IMR-90 (cell line): ENCODE measurements around the gene TBCD. TPM values are rescaled to one million over a fixed set of nuclear protein-coding genes. Genes with fewer than 3 reads are reported as not detected.

Experiments used
- ATAC-seq: fragments of 200-7000 bp; cut with Tn5 transposase; 2 replicates; pipeline ENCODE4 v1.9.1; 2020; ENCODE audit warnings: low read depth, mild to moderate bottlenecking, moderate library complexity
- BruUV-seq: library from RNA; stranded (reverse); fragments of 400-500 nt; replicated peaks from 2 replicates; lab custom pipeline; 2021; lab: Mats Ljungman, UMichigan
- CTCF ChIA-PET: fragments of 300-600 bp; formaldehyde crosslinking; extraction: SDS; loops from one replicate; lab custom pipeline; 2021; ENCODE audit warnings: antibody characterized with exemption; lab: Yijun Ruan, JAX
- POLR2A ChIA-PET: fragments of 300-600 bp; sonication (Branson Sonifier 250); formaldehyde crosslinking; loops from one replicate; lab custom pipeline; 2022; ENCODE audit warnings: antibody characterized with exemption; ENCODE audit not compliant: unreplicated experiment; lab: Charles Lee
- DNase-seq: peaks from one replicate; pipeline ENCODE4 v3.0.0; 2013
- H2AFZ ChIP-seq: replicated peaks from 2 replicates; pipeline ENCODE3; 2013; ENCODE audit warnings: low read length, mild to moderate bottlenecking; ENCODE audit not compliant: poor library complexity
- H2AK5ac ChIP-seq: 2 replicates; pipeline ENCODE4 v1.6.1; 2013; ENCODE audit warnings: low read depth, low read length, inconsistent platforms
- H2AK9ac ChIP-seq: replicated peaks from 2 replicates; pipeline ENCODE3; 2013; ENCODE audit warnings: mild to moderate bottlenecking, low read depth, low read length, moderate library complexity; ENCODE audit not compliant: poor library complexity
- H2BK120ac ChIP-seq: 2 replicates; pipeline ENCODE4 v1.6.1; 2013; ENCODE audit warnings: low read depth, low read length, inconsistent platforms
- H2BK15ac ChIP-seq: 3 replicates; pipeline ENCODE4 v1.6.1; 2013; ENCODE audit warnings: low read depth, low read length, inconsistent platforms
- H2BK20ac ChIP-seq: 2 replicates; pipeline ENCODE4 v1.6.1; 2013; ENCODE audit warnings: low read depth, mild to moderate bottlenecking, inconsistent platforms, low read length, moderate library complexity
- H2BK5ac ChIP-seq: 2 replicates; pipeline ENCODE4 v1.6.1; 2013; ENCODE audit warnings: mild to moderate bottlenecking, low read depth, low read length, inconsistent platforms; ENCODE audit not compliant: poor library complexity, severe bottlenecking
- H3K14ac ChIP-seq: replicated peaks from 2 replicates; pipeline ENCODE4 v1.6.1; 2013; ENCODE audit warnings: low read depth, low read length, inconsistent platforms
- H3K18ac ChIP-seq: 2 replicates; pipeline ENCODE4 v1.6.1; 2013; ENCODE audit warnings: low read depth, low read length, control low read depth
- H3K23ac ChIP-seq: 2 replicates; pipeline ENCODE4 v1.6.1; 2013; ENCODE audit warnings: low read depth, low read length, inconsistent platforms
- H3K27ac ChIP-seq: 2 replicates; pipeline ENCODE4 v1.5.1; 2013; ENCODE audit warnings: mild to moderate bottlenecking, control low read depth, low read length; ENCODE audit not compliant: insufficient read depth
- H3K27me3 ChIP-seq: 2 replicates; pipeline ENCODE4 v1.6.1; 2013; ENCODE audit warnings: low read length; ENCODE audit not compliant: control insufficient read depth, insufficient read depth
- H3K36me3 ChIP-seq: 2 replicates; pipeline ENCODE4 v1.6.1; 2013; ENCODE audit warnings: low read length, mixed read lengths; ENCODE audit not compliant: control insufficient read depth, insufficient read depth
- H3K4ac ChIP-seq: 2 replicates; pipeline ENCODE4 v1.6.1; 2013; ENCODE audit warnings: low read depth, low read length, inconsistent platforms
- H3K4me1 ChIP-seq: 2 replicates; pipeline ENCODE4 v1.6.1; 2013; ENCODE audit warnings: low read length, mixed read lengths; ENCODE audit not compliant: control insufficient read depth, insufficient read depth
- H3K4me2 ChIP-seq: 2 replicates; pipeline ENCODE4 v1.6.1; 2013; ENCODE audit warnings: low read depth, mild to moderate bottlenecking, control low read depth, low read length, moderate library complexity
- H3K4me3 ChIP-seq: 2 replicates; pipeline ENCODE4 v1.5.1; 2013; ENCODE audit warnings: low read depth, mild to moderate bottlenecking, control low read depth, low read length, moderate library complexity; ENCODE audit not compliant: insufficient read depth
- H3K56ac ChIP-seq: 2 replicates; pipeline ENCODE4 v1.6.1; 2013; ENCODE audit warnings: low read length, inconsistent platforms; ENCODE audit not compliant: insufficient read depth; ENCODE audit errors: extremely low read depth
- H3K79me1 ChIP-seq, 2 experiments: 2 replicates each; pipeline ENCODE4 v1.6.1; 2013; ENCODE audit warnings: low read length in 2 of 2, inconsistent platforms in 1 of 2, low read depth in 1 of 2
- H3K9ac ChIP-seq: 2 replicates; pipeline ENCODE4 v1.6.1; 2013; ENCODE audit warnings: low read depth, low read length, control low read depth
- H3K9me1 ChIP-seq: 2 replicates; pipeline ENCODE4 v1.6.1; 2013; ENCODE audit warnings: low read length, inconsistent platforms; ENCODE audit not compliant: insufficient read depth
- H3K9me3 ChIP-seq: 2 replicates; pipeline ENCODE4 v1.6.1; 2013; ENCODE audit warnings: low read length; ENCODE audit not compliant: control insufficient read depth, insufficient read depth
- H4K20me1 ChIP-seq: 2 replicates; pipeline ENCODE4 v1.6.1; 2013; ENCODE audit warnings: low read length, inconsistent platforms; ENCODE audit not compliant: insufficient read depth
- H4K5ac ChIP-seq: 2 replicates; pipeline ENCODE4 v1.6.1; 2013; ENCODE audit warnings: mild to moderate bottlenecking, low read depth, low read length, control low read depth
- H4K8ac ChIP-seq, 2 experiments: 2 replicates each; pipeline ENCODE4 v1.6.1; 2013; ENCODE audit warnings: low read depth in 2 of 2, low read length in 2 of 2, control low read depth in 1 of 2, inconsistent platforms in 1 of 2
- H4K91ac ChIP-seq: 2 replicates; pipeline ENCODE4 v1.6.1; 2013; ENCODE audit warnings: low read depth, low read length, inconsistent platforms; ENCODE audit not compliant: insufficient read depth
- BHLHE40 ChIP-seq: fragments of 150-350 bp; IDR thresholded peaks from 2 replicates; pipeline ENCODE4 v1.6.1; 2016; ENCODE audit warnings: mild to moderate bottlenecking, low read depth, low read length
- CEBPB ChIP-seq: IDR thresholded peaks from 2 replicates; pipeline ENCODE4 v1.6.1; 2012; ENCODE audit warnings: low read depth, low read length, improper control_type of control experiment
- CHD1 ChIP-seq: IDR thresholded peaks from 2 replicates; pipeline ENCODE4 v1.6.1; 2012; ENCODE audit warnings: low read depth, low read length, improper control_type of control experiment
- CTCF ChIP-seq: conservative IDR thresholded peaks from 2 replicates; pipeline ENCODE4 v1.5.1; 2012; ENCODE audit warnings: mild to moderate bottlenecking, low read depth, low read length, improper control_type of control experiment
- ELK1 ChIP-seq: fragments of 150-350 bp; IDR thresholded peaks from 2 replicates; pipeline ENCODE4 v1.6.1; 2016; ENCODE audit warnings: low read depth, mild to moderate bottlenecking, low read length, moderate library complexity, borderline replicate concordance
- FOS ChIP-seq: fragments of 150-350 bp; IDR thresholded peaks from 2 replicates; pipeline ENCODE4 v1.6.1; 2016; ENCODE audit warnings: low read depth, low read length
- MAFK ChIP-seq: IDR thresholded peaks from 2 replicates; pipeline ENCODE4 v1.6.1; 2012; ENCODE audit warnings: low read depth, low read length, improper control_type of control experiment
- MAZ ChIP-seq: IDR thresholded peaks from 2 replicates; pipeline ENCODE4 v1.6.1; 2012; ENCODE audit warnings: low read depth, mild to moderate bottlenecking, low read length, improper control_type of control experiment, moderate library complexity, borderline replicate concordance
- MXI1 ChIP-seq: IDR thresholded peaks from 2 replicates; pipeline ENCODE4 v1.6.1; 2012; ENCODE audit warnings: low read depth, mild to moderate bottlenecking, low read length, moderate library complexity, borderline replicate concordance
- NFE2L2 ChIP-seq: fragments of 150-350 bp; IDR thresholded peaks from 2 replicates; pipeline ENCODE4 v1.6.1; 2016; ENCODE audit warnings: low read depth, mild to moderate bottlenecking, low read length
- POLR2A ChIP-seq: IDR thresholded peaks from 2 replicates; pipeline ENCODE4 v1.6.1; 2012; ENCODE audit warnings: mild to moderate bottlenecking, low read depth, low read length
- RAD21 ChIP-seq: IDR thresholded peaks from 2 replicates; pipeline ENCODE4 v1.6.1; 2012; ENCODE audit warnings: low read length, improper control_type of control experiment
- RCOR1 ChIP-seq: IDR thresholded peaks from 2 replicates; pipeline ENCODE4 v1.6.1; 2012; ENCODE audit warnings: mild to moderate bottlenecking, low read length, improper control_type of control experiment; ENCODE audit not compliant: insufficient replicate concordance
- RFX5 ChIP-seq: IDR thresholded peaks from 2 replicates; pipeline ENCODE4 v1.8.0; 2012; ENCODE audit warnings: low read depth, mild to moderate bottlenecking, low read length, moderate library complexity
- WGBS, 2 experiments: methylation state at CpG; one replicate each; pipeline versions ENCODE4 v1.1.5 to v1.1.7; 2013; ENCODE audit warnings: missing lambda C conversion rate in 2 of 2; ENCODE audit not compliant: insufficient read length in 1 of 2; ENCODE audit errors: extremely low coverage in 2 of 2; 5-methylcytosine and 5-hydroxymethylcytosine counted together
- dilution Hi-C: fragments of 300-500 bp; cut with HindIII; formaldehyde crosslinking; loops from one replicate; pipeline ENCODE4 v1.14.3; 2018; ENCODE audit warnings: low sequenced_read_pairs; ENCODE audit not compliant: unreplicated experiment
- in situ Hi-C: fragments of 300-500 bp; cut with MboI; formaldehyde crosslinking; loops from 3 replicates; pipeline ENCODE4 v1.14.3; 2019; ENCODE audit warnings: low sequenced_read_pairs, inconsistent platforms, mixed read lengths
- intact Hi-C: fragments of 100-400 bp; cut with micrococcal nuclease; formaldehyde crosslinking; loops from 2 replicates; pipeline ENCODE4 v1.10.0; 2022
- polyA plus RNA-seq, 3 experiments: library from polyadenylated mRNA; depleted of rRNA; stranded (reverse); fragments of >200 nt; gene quantifications; 2 replicates each; pipeline ENCODE4 v1.2.3, GENCODE V29; 2012; ENCODE audit warnings: low replicate concordance in 1 of 3
- total RNA-seq: library from RNA; depleted of rRNA; stranded (reverse); fragments of >200 nt; gene quantifications from 2 replicates; pipeline ENCODE4 v1.2.3, GENCODE V29; 2012

TBCD gene
- total and polyA plus RNA-seq, 2 of the 4 experiments (the other 2 are of a cell fraction), result 21.9 to 54.5 TPM

DNA sequence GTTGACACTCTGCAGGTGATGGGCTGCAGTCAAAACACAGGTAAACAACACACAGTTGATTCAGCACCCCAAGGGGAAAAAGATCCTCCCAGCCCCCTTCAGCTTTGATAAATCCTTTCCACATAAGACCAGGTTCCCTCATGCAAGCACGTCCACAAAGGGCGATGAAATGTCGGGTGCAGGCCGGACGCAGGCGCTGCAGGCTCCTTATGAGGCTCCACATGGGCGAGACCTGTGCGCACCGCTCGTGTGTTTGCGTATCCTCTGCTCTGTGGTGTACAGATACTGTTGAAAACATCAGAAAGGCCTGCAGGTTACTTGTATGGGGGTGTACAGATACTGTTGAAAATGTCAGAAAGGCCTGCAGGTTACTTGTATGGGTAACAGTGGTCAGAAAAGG is 102.4 kb downstream of the TBCD start:
- Histone ChIP-seq H4K20me1 (no peaks in the 10 kb centered on the region; the same call in 1 of the 2 replicates), H4K91ac (no peak overlapping the region), H3K4me1 (no peaks in the 10 kb centered on the region; the same call in 1 of the 2 replicates), H3K9ac (no peak overlapping the region), H3K56ac (no peak overlapping the region), H3K79me1 (peaks cover 6 to 39% of the 10 kb centered on the region in 2 experiments), H2BK120ac (no peak overlapping the region), H4K8ac (no peak overlapping the region), H3K23ac (no peak overlapping the region), H3K27me3 (no peaks in the 10 kb centered on the region), H2AFZ (no peak overlapping the region), H3K9me3 (no peaks in the 10 kb centered on the region), H2BK15ac (no peak overlapping the region), H2AK5ac (no peak overlapping the region), H3K4me2 (no peak overlapping the region), H3K4me3 (no peak overlapping the region), H3K18ac (no peak overlapping the region), H3K4ac (no peak overlapping the region), H4K5ac (no peak overlapping the region), H3K9me1 (peaks cover 5% of the 10 kb centered on the region; the same call in 1 of the 2 replicates), H2AK9ac (no peak overlapping the region), H3K36me3 (peaks cover 4% of the 10 kb centered on the region; the same call in 1 of the 2 replicates), H3K27ac (no peak overlapping the region), H2BK5ac (no peak overlapping the region), H2BK20ac (no peak overlapping the region), H3K14ac (no peak overlapping the region)
- intact Hi-C loops, result no loop called here
- no CpG with 5 or more reads among the region's 11 CpGs for WGBS, 2 experiments
- ATAC-seq (no peak), DNase-seq (no peak)
- ChIA-PET POLR2A (no interaction called here), CTCF (no interaction called here)
- BruUV-seq, result no TSS peak
- TF ChIP-seq ELK1 (no peak), RFX5 (no peak), CTCF (no peak), MAFK (no peak), MAZ (no peak), POLR2A (no peak), CHD1 (no peak), RCOR1 (no peak), FOS (no peak), RAD21 (no peak), BHLHE40 (no peak), MXI1 (no peak), NFE2L2 (no peak), CEBPB (no peak)
- in situ Hi-C loops, result no loop called here
- dilution Hi-C loops, result no loop called here
